ENCODE data around the gene TRPM5. TPM values are rescaled to one million over a fixed set of nuclear protein-coding genes. Genes with fewer than 3 reads are reported as not detected.
"Not testable (repeated sequence)": the region's sequence is repeated elsewhere in the genome, so short reads cannot be mapped to it uniquely, and the experiment has no call there.

TRPM5 gene
- total RNA-seq, 2 donors from 2014 or later: 0.68 TPM; not detected in 1

- Histone ChIP-seq H3K9me3 (no peaks in the 10 kb centered on the region), H3K27ac (no peak overlapping the region), H3K4me1 (replicated peaks) (no peaks in the 10 kb centered on the region), H3K4me3 (no peak overlapping the region), H3K27me3 (replicated peaks; ENCODE audit: insufficient read depth) (no peaks in the 10 kb centered on the region), H3K36me3 (no peaks in the 10 kb centered on the region)
- DNase-seq (ENCODE audit: low spot score): no peak
- no peak for TF ChIP-seq CTCF (IDR thresholded peaks at IDR 0.05)
- TF ChIP-seq POLR2AphosphoS5 (IDR thresholded peaks at IDR 0.05): no peak
- no peak for TF ChIP-seq POLR2A (IDR thresholded peaks at IDR 0.05)
- intact Hi-C loops (cut with DNase I): no loop called here
- WGBS: 85% methylated on average over 5 of the region's 5 CpGs
Measured at GRCh38 chr11:2482745-2483144, 38.4 kb upstream of the TRPM5 start.

- TF ChIP-seq CTCF (IDR thresholded peaks at IDR 0.05) (no peak), POLR2A (IDR thresholded peaks at IDR 0.05) (no peak), POLR2AphosphoS5 (IDR thresholded peaks at IDR 0.05) (no peak)
- H3K4me3 ChIP-seq: no peak overlapping the region
- H3K27ac ChIP-seq: no peak overlapping the region
- no peaks in the 10 kb centered on the region for H3K9me3 ChIP-seq
- no peaks in the 10 kb centered on the region for H3K27me3 ChIP-seq (replicated peaks; ENCODE audit: insufficient read depth)
- intact Hi-C loops (cut with DNase I): no loop called here
- no peaks in the 10 kb centered on the region for H3K4me1 ChIP-seq (replicated peaks)
- WGBS: 88% methylated on average over 3 of the region's 3 CpGs
- H3K36me3 ChIP-seq: no peaks in the 10 kb centered on the region
- DNase-seq (ENCODE audit: low spot score): no peak
Measured at GRCh38 chr11:2482204-2482603, 37.9 kb upstream of the TRPM5 start.

- Histone ChIP-seq H3K9me3 (no peaks in the 10 kb centered on the region), H3K4me1 (replicated peaks) (no peaks in the 10 kb centered on the region), H3K36me3 (no peaks in the 10 kb centered on the region), H3K4me3 (no peak overlapping the region), H3K27ac (no peak overlapping the region), H3K27me3 (replicated peaks; ENCODE audit: insufficient read depth) (no peaks in the 10 kb centered on the region)
- TF ChIP-seq POLR2A (IDR thresholded peaks at IDR 0.05) (no peak), POLR2AphosphoS5 (IDR thresholded peaks at IDR 0.05) (no peak), CTCF (IDR thresholded peaks at IDR 0.05) (no peak)
- no peak for DNase-seq (ENCODE audit: low spot score)
- 54% methylated on average over 14 of the region's 14 CpGs for WGBS
- intact Hi-C loops (cut with DNase I): no loop called here
Measured at GRCh38 chr11:2481253-2481652, 36.9 kb upstream of the TRPM5 start.

- no peak overlapping the region for H3K27ac ChIP-seq
Measured at GRCh38 chr11:2480874-2481220, 36.5 kb upstream of the TRPM5 start.

GRCh38 chr11:2480067-2480873 lies 36.0 kb upstream of the TRPM5 start:
- WGBS: 68% methylated on average over 6 of the region's 6 CpGs
- H3K27ac ChIP-seq; intact Hi-C loops (cut with DNase I); DNase-seq (ENCODE audit: low spot score); H3K36me3 ChIP-seq; H3K4me1 ChIP-seq (replicated peaks); H3K9me3 ChIP-seq; H3K4me3 ChIP-seq; H3K27me3 ChIP-seq (replicated peaks; ENCODE audit: insufficient read depth): not testable (repeated sequence)

More at GRCh38 chr11:2480874-2481220, 36.5 kb upstream of the TRPM5 start:
- 43% methylated on average over 7 of the region's 7 CpGs for WGBS
- no peak for DNase-seq (ENCODE audit: low spot score)
- Histone ChIP-seq H3K9me3 (no peaks in the 10 kb centered on the region), H3K4me3 (no peak overlapping the region), H3K4me1 (replicated peaks) (no peaks in the 10 kb centered on the region), H3K36me3 (no peaks in the 10 kb centered on the region), H3K27me3 (replicated peaks; ENCODE audit: insufficient read depth) (no peaks in the 10 kb centered on the region)
- TF ChIP-seq POLR2AphosphoS5 (IDR thresholded peaks at IDR 0.05) (no peak), CTCF (IDR thresholded peaks at IDR 0.05) (no peak), POLR2A (IDR thresholded peaks at IDR 0.05) (no peak)
- intact Hi-C loops (cut with DNase I): no loop called here

Data from prostate gland (tissue), 2 donors.